Keratinocyte (primary cell): ENCODE data around the gene METTL24. TPM values are rescaled to one million over a fixed set of nuclear protein-coding genes. Genes with fewer than 3 reads are reported as not detected.

Experiments used
- DNase-seq: peaks from one replicate; pipeline ENCODE4 v3.0.0-alpha.2; 2011; ENCODE audit warnings: low read depth, missing footprints, low spot score
- FAIRE-seq: peaks from 2 replicates; lab custom pipeline; 2011; peaks lifted over from hg19 to GRCh38; lab: Jason Lieb, UNC
- H2AFZ ChIP-seq: 2 replicates; pipeline ENCODE4 v1.6.0; 2012; ENCODE audit warnings: low read length, control low read depth, inconsistent platforms; ENCODE audit not compliant: control insufficient read depth
- H3K27ac ChIP-seq: 2 replicates; pipeline ENCODE4 v1.5.1; 2011; ENCODE audit warnings: low read length; ENCODE audit not compliant: control insufficient read depth, insufficient read depth
- H3K27me3 ChIP-seq: 3 replicates; pipeline ENCODE4 v1.6.0; 2011; ENCODE audit warnings: low read length; ENCODE audit not compliant: control insufficient read depth, insufficient read depth; ENCODE audit errors: extremely low read depth
- H3K36me3 ChIP-seq, 2 experiments: 2 replicates in 1 of 2; 3 replicates in 1 of 2; pipeline ENCODE4 v1.5.1; 2011; ENCODE audit warnings: low read length in 2 of 2, mild to moderate bottlenecking in 1 of 2; ENCODE audit not compliant: control insufficient read depth in 2 of 2, insufficient read depth in 2 of 2; ENCODE audit errors: extremely low read depth in 1 of 2
- H3K4me1 ChIP-seq: 3 replicates; pipeline ENCODE4 v1.5.1; 2011; ENCODE audit warnings: low read length; ENCODE audit not compliant: control insufficient read depth, insufficient read depth; ENCODE audit errors: extremely low read depth
- H3K4me2 ChIP-seq: 3 replicates; pipeline ENCODE4 v1.6.0; 2011; ENCODE audit warnings: low read depth, low read length; ENCODE audit not compliant: control insufficient read depth, insufficient read depth; ENCODE audit errors: extremely low read depth
- H3K4me3 ChIP-seq, 3 experiments: fragments of 200-600 bp in 1 of 3; sonication (generic) in 1 of 3; 2 replicates in 2 of 3; 3 replicates in 1 of 3; pipeline ENCODE4 v1.5.1; 2011 to 2016; ENCODE audit warnings: low read length in 3 of 3, mild to moderate bottlenecking in 3 of 3, control low read depth in 2 of 3, inconsistent platforms in 1 of 3, low read depth in 1 of 3, mixed read lengths in 1 of 3, mixed run types in 1 of 3, moderate library complexity in 1 of 3; ENCODE audit not compliant: control insufficient read depth in 2 of 3, insufficient read depth in 2 of 3; ENCODE audit errors: extremely low read depth in 1 of 3
- H3K79me2 ChIP-seq: 2 replicates; pipeline ENCODE4 v1.6.0; 2012; ENCODE audit warnings: low read length; ENCODE audit not compliant: control insufficient read depth, insufficient read depth
- H3K9ac ChIP-seq: 3 replicates; pipeline ENCODE4 v1.6.0; 2011; ENCODE audit warnings: low read length; ENCODE audit not compliant: control insufficient read depth, insufficient read depth; ENCODE audit errors: extremely low read depth
- H3K9me1 ChIP-seq: 3 replicates; pipeline ENCODE4 v1.6.0; 2011; ENCODE audit warnings: low read length; ENCODE audit not compliant: control insufficient read depth, insufficient read depth; ENCODE audit errors: extremely low read depth
- H3K9me3 ChIP-seq: 2 replicates; pipeline ENCODE4 v1.5.1; 2012; ENCODE audit warnings: low read depth, low read length; ENCODE audit not compliant: control insufficient read depth
- H4K20me1 ChIP-seq: 3 replicates; pipeline ENCODE4 v1.6.0; 2011; ENCODE audit warnings: low read length; ENCODE audit not compliant: control insufficient read depth, insufficient read depth; ENCODE audit errors: extremely low read depth
- CTCF ChIP-seq, 3 experiments: IDR thresholded peaks in 1 of 3; conservative IDR thresholded peaks in 1 of 3; optimal IDR thresholded peaks in 1 of 3; 2 replicates in 2 of 3; 3 replicates in 1 of 3; pipeline versions ENCODE3 to v1.5.1; 2011; ENCODE audit warnings: low read length in 3 of 3, mild to moderate bottlenecking in 3 of 3, moderate library complexity in 2 of 3, control low read depth in 1 of 3, inconsistent platforms in 1 of 3; ENCODE audit not compliant: insufficient read depth in 2 of 3; ENCODE audit errors: extremely low read depth in 1 of 3
- EZH2 ChIP-seq: IDR thresholded peaks from one replicate; pipeline ENCODE4 v1.6.1; 2012; ENCODE audit warnings: inconsistent platforms, mild to moderate bottlenecking, low read length, moderate library complexity
- dilution Hi-C: fragments of 300-500 bp; cut with MboI; formaldehyde crosslinking; loops from one replicate; pipeline ENCODE4 v1.7.0; 2020; ENCODE audit warnings: low sequenced_read_pairs; ENCODE audit not compliant: extremely low pct_ligation_motif_present
- polyA plus RNA-seq, 5 experiments: library from polyadenylated mRNA; depleted of rRNA in 3 of 5; stranded (reverse) in 3 of 5; stranded (forward) in 1 of 5; unstranded in 1 of 5; fragments of >200 nt; gene quantifications; 1 replicate in 1 of 5; 2 replicates in 3 of 5; 3 replicates in 1 of 5; pipeline versions ENCODE4 v1.2.1 to v1.2.3, GENCODE V29; 2011 to 2012; ENCODE audit warnings: missing spikeins in 2 of 5, low read depth in 1 of 5, low replicate concordance in 1 of 5

The METTL24 gene
- polyA plus RNA-seq, 1 donor (not counting 4 experiments of a cell fraction or from before 2014, with no cell fraction given): not detected

- Histone ChIP-seq H3K4me3 (no peak overlapping the region), H3K4me2 (no peak overlapping the region), H3K79me2 (no peaks in the 10 kb centered on the region), H3K4me1 (no peaks in the 10 kb centered on the region), H3K9ac (no peak overlapping the region), H4K20me1 (no peaks in the 10 kb centered on the region), H3K27ac (no peak overlapping the region), H3K36me3 (no peaks in the 10 kb centered on the region), H3K9me1 (no peaks in the 10 kb centered on the region), H3K27me3 (peaks cover 67% of the 10 kb centered on the region), H2AFZ (no peak overlapping the region), H3K9me3 (no peaks in the 10 kb centered on the region)
- TF ChIP-seq EZH2: no peak
- no peak for TF ChIP-seq CTCF (optimal IDR thresholded peaks at IDR 0.05 in 1 of 3, IDR thresholded peaks at IDR 0.05 in 1 of 3, conservative IDR thresholded peaks at IDR 0.05 in 1 of 3; ENCODE audit: extremely low read depth in 1 of 3, insufficient read depth in 2 of 3, low read length in 3 of 3)
- no peak for DNase-seq
- no peak for FAIRE-seq
- dilution Hi-C loops: no loop called here
These were observed 9.7 kb upstream of the METTL24 start for GRCh38 chr6:110367825-110368224.

GRCh38 chr6:110366975-110367374, 8.8 kb upstream of the METTL24 start:
- no peak for TF ChIP-seq CTCF (optimal IDR thresholded peaks at IDR 0.05 in 1 of 3, IDR thresholded peaks at IDR 0.05 in 1 of 3, conservative IDR thresholded peaks at IDR 0.05 in 1 of 3; ENCODE audit: extremely low read depth in 1 of 3, insufficient read depth in 2 of 3, low read length in 3 of 3)
- TF ChIP-seq EZH2: no peak
- Histone ChIP-seq H3K4me2 (no peak overlapping the region), H3K4me3 (no peak overlapping the region), H3K79me2 (no peaks in the 10 kb centered on the region), H3K4me1 (no peaks in the 10 kb centered on the region), H3K27me3 (peaks cover 63% of the 10 kb centered on the region), H3K27ac (no peak overlapping the region), H2AFZ (no peak overlapping the region), H3K36me3 (no peaks in the 10 kb centered on the region), H4K20me1 (no peaks in the 10 kb centered on the region), H3K9me1 (no peaks in the 10 kb centered on the region), H3K9me3 (no peaks in the 10 kb centered on the region), H3K9ac (no peak overlapping the region)
- dilution Hi-C loops: no loop called here
- no peak for DNase-seq
- no peak for FAIRE-seq
